HL-60/S4 (cell line): Measurements from ENCODE around the gene ITIH5.

Source experiments
- in situ Hi-C: fragments of 300-500 bp; cut with MboI; formaldehyde crosslinking; loops from 2 replicates; pipeline ENCODE4 v1.14.3; 2022; ENCODE audit warnings: low sequenced_read_pairs

ITIH5 gene

GRCh38 chr10:7635408-7636125 is 31.2 kb downstream of the ITIH5 start:
- in situ Hi-C loops: no loop called here

- in situ Hi-C loops: no loop called here
These were observed 32.4 kb downstream of the ITIH5 start for GRCh38 chr10:7634142-7634894.

- in situ Hi-C loops: no loop called here
These were observed 40.5 kb downstream of the ITIH5 start for GRCh38 chr10:7626283-7626682.

- in situ Hi-C loops: no loop called here
These were observed 40.9 kb downstream of the ITIH5 start for GRCh38 chr10:7625836-7626235.

GRCh38 chr10:7625009-7625408 is 41.8 kb downstream of the ITIH5 start:
- in situ Hi-C loops: no loop called here

- in situ Hi-C loops: no loop called here
These were observed 43.8 kb downstream of the ITIH5 start for GRCh38 chr10:7622969-7623368.

- in situ Hi-C loops: no loop called here
These were observed 48.3 kb downstream of the ITIH5 start for GRCh38 chr10:7618461-7618860.

- in situ Hi-C loops: no loop called here
These were observed 54.9 kb downstream of the ITIH5 start for GRCh38 chr10:7611909-7612308.

GRCh38 chr10:7610651-7611389 is 55.9 kb downstream of the ITIH5 start:
- in situ Hi-C loops: no loop called here

GRCh38 chr10:7610026-7610425 is 56.7 kb downstream of the ITIH5 start:
- in situ Hi-C loops: no loop called here

GRCh38 chr10:7609556-7609955 is 57.2 kb downstream of the ITIH5 start:
- in situ Hi-C loops: no loop called here

GRCh38 chr10:7608001-7608400 is 58.8 kb downstream of the ITIH5 start:
- in situ Hi-C loops: no loop called here

- in situ Hi-C loops: no loop called here
These were observed 59.8 kb downstream of the ITIH5 start for GRCh38 chr10:7606951-7607404.

- in situ Hi-C loops: no loop called here
These were observed 61.0 kb downstream of the ITIH5 start for GRCh38 chr10:7605565-7606295.

- in situ Hi-C loops: no loop called here
These were observed 65.6 kb downstream of the ITIH5 start for GRCh38 chr10:7601023-7601656.

- in situ Hi-C loops: no loop called here
These were observed 68.0 kb downstream of the ITIH5 start for GRCh38 chr10:7598771-7599170.

GRCh38 chr10:7596356-7596755 is 70.4 kb downstream of the ITIH5 start:
- in situ Hi-C loops: no loop called here

GRCh38 chr10:7593905-7594304 is 72.9 kb downstream of the ITIH5 start:
- in situ Hi-C loops: no loop called here

GRCh38 chr10:7593063-7593462 is 73.7 kb downstream of the ITIH5 start:
- in situ Hi-C loops: no loop called here

- in situ Hi-C loops: no loop called here
These were observed 74.1 kb downstream of the ITIH5 start for GRCh38 chr10:7592627-7593026.

- in situ Hi-C loops: no loop called here
These were observed 76.5 kb downstream of the ITIH5 start for GRCh38 chr10:7590271-7590670.
